ENCODE data around the gene RHBDF2. TPM values are rescaled to one million over a fixed set of nuclear protein-coding genes. Genes with fewer than 3 reads are reported as not detected.
A peak's percentile ranks its signal among the peaks of the same experiment; 100 is the strongest.

Gene RHBDF2
- total and polyA plus RNA-seq, 4 experiments from 2014 or later, result 5.4 to 62.2 (median 32.6) TPM

- POLR2A ChIA-PET (ENCODE audit: partially characterized antibody), result interaction anchor here (0.6 to 4.8 kb wide), 15 partner anchors 8 to 178 kb away, joined by 3 to 45 read pairs (median 3); partner anchors contain the start of genes PRPSAP1, RHBDF2 and UBE2O
- peak; percentile 25 to 52 (median 43) for DNase-seq
- Mint-ChIP-seq H3K36me3 (peaks cover 0 to 5% of the 10 kb centered on the region in 2 donors), H3K27ac (peak overlapping the region; percentile 74 to 97 (median 94)), H3K9me3 (no peaks in the 10 kb centered on the region), H3K4me3 (peak overlapping the region; percentile 70 to 87 (median 84)), H3K27me3 (no peaks in the 10 kb centered on the region), H3K4me1 (peaks cover 17 to 69% (median 46%) of the 10 kb centered on the region in 4 donors)
- intact Hi-C loops (cut with micrococcal nuclease), result no loop called here
- Histone ChIP-seq H3K4me1 (ENCODE audit: insufficient read depth, low read length) (peaks cover 52% of the 10 kb centered on the region), H3K4me3 (ENCODE audit: low read length in 2 of 2) (peak overlapping the region; percentile 34 to 46), H3K36me3 (ENCODE audit: insufficient read depth, low read length) (no peaks in the 10 kb centered on the region), H3K27ac (ENCODE audit: low read depth, low read length) (peak overlapping the region; percentile 64), H3K27me3 (ENCODE audit: insufficient read depth, low read length) (no peaks in the 10 kb centered on the region), H3K9me3 (ENCODE audit: control insufficient read depth in 1 of 2, low read length in 2 of 2) (no peaks in the 10 kb centered on the region)
- CTCF ChIA-PET (ENCODE audit: partially characterized antibody), result interaction anchor here (0.6 to 3.0 kb wide), 13 partner anchors 8 to 488 kb away, joined by 3 to 23 read pairs (median 4); partner anchors contain the start of genes AANAT, RHBDF2 and SPHK1
These were observed 7.6 kb downstream of the RHBDF2 start for GRCh38 chr17:76493505-76494167.

DNA sequence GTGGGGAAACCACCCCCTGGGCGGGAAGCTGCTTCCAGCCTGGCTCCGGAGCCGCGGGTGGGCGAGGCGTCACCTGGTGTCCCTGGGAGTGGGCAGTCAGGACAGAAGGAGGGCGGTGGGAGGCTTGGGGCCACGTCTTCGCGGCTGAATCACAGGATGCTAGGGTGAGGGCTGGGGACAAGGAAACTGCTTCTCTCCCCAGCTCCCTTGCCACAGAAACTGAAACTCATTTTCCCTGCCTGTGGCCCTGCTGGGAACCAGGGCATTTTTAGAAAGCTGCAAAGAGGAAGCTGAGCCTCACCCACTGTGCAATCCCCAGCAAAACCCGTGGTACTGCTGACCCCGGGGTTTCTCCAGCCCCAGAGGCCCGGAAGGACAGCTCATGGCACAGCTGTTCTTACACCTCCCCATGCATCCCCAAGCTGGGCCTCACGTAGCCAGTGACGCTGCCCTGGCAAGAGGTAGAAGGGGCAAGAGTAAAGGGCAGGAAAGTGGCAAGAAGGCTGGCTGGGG, 8.2 kb downstream of the RHBDF2 start:
- H3K9me3 ChIP-seq (ENCODE audit: control insufficient read depth in 1 of 2, low read length in 2 of 2), result no peaks in the 10 kb centered on the region
- ChIA-PET CTCF (ENCODE audit: partially characterized antibody) (interaction anchor here (0.6 to 3.0 kb wide), 13 partner anchors 8 to 488 kb away, joined by 3 to 23 read pairs (median 4); partner anchors contain the start of genes AANAT, RHBDF2 and SPHK1), POLR2A (ENCODE audit: partially characterized antibody) (interaction anchor here (0.6 to 4.8 kb wide), 17 partner anchors 8 to 285 kb away, joined by 3 to 45 read pairs (median 3); partner anchors contain the start of genes PRPSAP1, RHBDF2 and UBE2O)
- H3K9me3 Mint-ChIP-seq, result no peaks in the 10 kb centered on the region
- H3K27ac Mint-ChIP-seq, result peak overlapping the region; percentile 74 to 97 (median 94)
- peak overlapping the region; percentile 34 to 46 for H3K4me3 ChIP-seq (ENCODE audit: low read length in 2 of 2)
- no peaks in the 10 kb centered on the region for H3K36me3 ChIP-seq (ENCODE audit: insufficient read depth, low read length)
- H3K27me3 ChIP-seq (ENCODE audit: insufficient read depth, low read length), result no peaks in the 10 kb centered on the region
- H3K36me3 Mint-ChIP-seq, result peaks cover 0 to 5% of the 10 kb centered on the region in 2 donors
- peaks cover 17 to 64% (median 42%) of the 10 kb centered on the region in 4 donors for H3K4me1 Mint-ChIP-seq
- H3K4me3 Mint-ChIP-seq, result peak overlapping the region; percentile 70 to 87 (median 84)
- H3K27ac ChIP-seq (ENCODE audit: low read depth, low read length), result peak overlapping the region; percentile 64
- peaks cover 46% of the 10 kb centered on the region for H3K4me1 ChIP-seq (ENCODE audit: insufficient read depth, low read length)
- DNase-seq, result peak; percentile 15 to 53 (median 37)
- intact Hi-C loops (cut with micrococcal nuclease), result no loop called here
- no peaks in the 10 kb centered on the region for H3K27me3 Mint-ChIP-seq

DNA sequence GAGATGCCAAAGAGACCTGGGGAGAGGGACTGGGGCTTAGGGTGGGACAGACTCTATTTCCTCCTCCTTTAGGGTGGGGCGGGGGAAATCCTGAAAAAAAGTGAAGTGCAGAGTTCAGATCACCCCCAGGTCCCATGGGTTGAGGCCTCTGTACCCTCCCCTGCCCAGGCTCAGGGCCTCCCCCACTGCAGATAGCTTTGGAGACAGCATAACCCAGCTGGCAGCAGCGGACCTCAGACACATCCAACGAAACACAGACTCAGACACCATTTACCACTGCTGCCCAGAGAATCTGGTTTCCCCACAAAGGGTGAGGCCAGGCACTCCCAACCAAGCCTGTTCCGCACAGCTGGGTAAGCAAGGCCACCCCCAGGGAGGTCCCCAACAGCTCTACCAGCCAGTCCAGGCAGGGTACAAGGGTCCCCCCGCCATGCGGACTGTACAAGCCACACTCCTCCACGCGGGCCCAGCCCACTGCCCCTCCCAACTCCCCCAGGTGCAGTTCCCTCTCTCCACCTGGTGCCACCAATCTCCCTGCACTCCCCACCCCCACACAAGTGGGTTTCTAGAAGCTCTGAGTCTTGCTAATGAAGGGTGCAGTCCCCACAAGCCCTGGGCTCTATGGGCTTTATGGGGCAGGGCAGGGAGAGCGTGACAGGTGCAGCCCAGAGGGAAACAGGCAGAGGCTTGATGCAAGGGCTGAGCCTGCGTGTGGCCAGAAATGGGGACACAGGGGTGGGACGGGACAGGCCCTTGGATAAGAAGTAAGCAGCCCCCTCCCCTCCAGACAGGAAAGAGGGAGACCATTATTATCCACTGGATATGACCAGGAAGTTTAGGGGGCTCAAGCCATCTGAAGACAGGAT, 8.9 kb downstream of the RHBDF2 start:
- peak overlapping the region; percentile 64 for H3K27ac ChIP-seq (ENCODE audit: low read depth, low read length)
- H3K4me1 Mint-ChIP-seq, result peaks cover 17 to 58% (median 38%) of the 10 kb centered on the region in 4 donors
- H3K4me3 ChIP-seq (ENCODE audit: low read length in 2 of 2), result peak overlapping the region in 1 of 2 donors; percentile 46
- intact Hi-C loops (cut with micrococcal nuclease), result no loop called here
- ChIA-PET CTCF (ENCODE audit: partially characterized antibody) (interaction anchor here (0.7 to 3.0 kb wide), 9 partner anchors 9 to 487 kb away, joined by 3 to 23 read pairs (median 4); partner anchors contain the start of genes AANAT, RHBDF2 and SPHK1), POLR2A (ENCODE audit: partially characterized antibody) (interaction anchor here (0.9 to 4.8 kb wide), 13 partner anchors 9 to 284 kb away, joined by 3 to 45 read pairs (median 6); partner anchors contain the start of genes PRPSAP1, RHBDF2 and UBE2O)
- H3K27ac Mint-ChIP-seq, result peak overlapping the region; percentile 74 to 97 (median 94)
- no peaks in the 10 kb centered on the region for H3K9me3 ChIP-seq (ENCODE audit: control insufficient read depth in 1 of 2, low read length in 2 of 2)
- no peaks in the 10 kb centered on the region for H3K9me3 Mint-ChIP-seq
- DNase-seq, result peak in 1 of 5 donors; percentile 41
- H3K4me3 Mint-ChIP-seq, result peak overlapping the region; percentile 70 to 87 (median 84)
- no peaks in the 10 kb centered on the region for H3K36me3 ChIP-seq (ENCODE audit: insufficient read depth, low read length)
- H3K36me3 Mint-ChIP-seq, result peaks cover 0 to 5% of the 10 kb centered on the region in 2 donors
- no peaks in the 10 kb centered on the region for H3K27me3 Mint-ChIP-seq
- peaks cover 44% of the 10 kb centered on the region for H3K4me1 ChIP-seq (ENCODE audit: insufficient read depth, low read length)
- no peaks in the 10 kb centered on the region for H3K27me3 ChIP-seq (ENCODE audit: insufficient read depth, low read length)

GRCh38 chr17:76491271-76492122, 9.7 kb downstream of the RHBDF2 start:
- CTCF ChIA-PET (ENCODE audit: partially characterized antibody), result interaction anchor here (0.8 to 2.5 kb wide), 3 partner anchors 25 to 83 kb away, joined by 3 to 16 read pairs (median 4); partner anchors contain the start of gene AANAT
- no peak for DNase-seq
- H3K27ac ChIP-seq (ENCODE audit: low read depth, low read length), result peak overlapping the region; percentile 64
- Mint-ChIP-seq H3K4me1 (peaks cover 16 to 50% (median 35%) of the 10 kb centered on the region in 4 donors), H3K27ac (peak overlapping the region; percentile 24 to 94 (median 77)), H3K27me3 (no peaks in the 10 kb centered on the region), H3K9me3 (no peaks in the 10 kb centered on the region), H3K4me3 (peak overlapping the region in 7 of 8 donors; percentile 41 to 76 (median 62)), H3K36me3 (peaks cover 0 to 4% of the 10 kb centered on the region in 2 donors)
- intact Hi-C loops (cut with micrococcal nuclease), result no loop called here
- peaks cover 44% of the 10 kb centered on the region for H3K4me1 ChIP-seq (ENCODE audit: insufficient read depth, low read length)
- POLR2A ChIA-PET (ENCODE audit: partially characterized antibody), result interaction anchor here (1.4 to 4.8 kb wide), 7 partner anchors 10 to 138 kb away, joined by 3 to 45 read pairs (median 5); partner anchors contain the start of genes PRPSAP1, RHBDF2 and UBE2O
- no peaks in the 10 kb centered on the region for H3K36me3 ChIP-seq (ENCODE audit: insufficient read depth, low read length)
- no peaks in the 10 kb centered on the region for H3K27me3 ChIP-seq (ENCODE audit: insufficient read depth, low read length)
- no peaks in the 10 kb centered on the region for H3K9me3 ChIP-seq (ENCODE audit: control insufficient read depth in 1 of 2, low read length in 2 of 2)
- H3K4me3 ChIP-seq (ENCODE audit: low read length in 2 of 2), result no peak overlapping the region

DNA sequence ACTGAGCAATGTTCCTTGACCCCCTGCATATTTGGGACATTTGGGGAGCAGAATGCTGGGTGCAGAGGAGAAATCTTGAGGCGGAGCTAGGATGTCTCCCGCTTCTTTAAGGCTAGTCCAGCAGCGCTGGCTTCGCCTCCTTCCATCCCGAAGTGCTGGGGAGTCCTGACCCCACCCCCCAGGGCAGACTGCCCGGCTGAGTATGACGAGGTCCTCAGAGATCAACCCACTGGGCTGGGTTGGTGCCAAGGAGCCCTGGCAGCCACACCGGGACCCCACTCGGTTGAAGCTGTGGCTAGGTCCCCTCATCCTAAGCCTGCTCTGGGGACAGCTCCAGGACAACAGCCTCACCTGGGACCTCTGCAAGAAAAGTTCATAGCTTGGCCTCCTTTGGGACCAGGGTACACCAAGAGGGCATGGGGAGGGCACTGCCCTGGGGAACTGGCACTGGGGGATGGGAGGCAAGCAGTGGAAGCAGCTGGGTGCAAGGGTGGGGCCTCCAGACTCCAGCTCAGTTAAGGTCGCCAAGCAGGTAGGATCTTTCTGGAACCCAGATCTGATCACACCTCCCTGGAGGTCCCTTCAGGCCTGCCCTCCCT, 11.0 kb downstream of the RHBDF2 start:
- Histone ChIP-seq H3K27ac (ENCODE audit: low read depth, low read length) (no peak overlapping the region), H3K9me3 (ENCODE audit: control insufficient read depth in 1 of 2, low read length in 2 of 2) (no peaks in the 10 kb centered on the region), H3K4me1 (ENCODE audit: insufficient read depth, low read length) (peaks cover 42% of the 10 kb centered on the region), H3K36me3 (ENCODE audit: insufficient read depth, low read length) (no peaks in the 10 kb centered on the region), H3K4me3 (ENCODE audit: low read length in 2 of 2) (no peak overlapping the region), H3K27me3 (ENCODE audit: insufficient read depth, low read length) (no peaks in the 10 kb centered on the region)
- Mint-ChIP-seq H3K4me1 (peaks cover 16 to 42% (median 31%) of the 10 kb centered on the region in 4 donors), H3K27ac (peak overlapping the region in 3 of 7 donors; percentile 50 to 84 (median 70)), H3K36me3 (peaks cover 0 to 5% of the 10 kb centered on the region in 2 donors), H3K4me3 (no peak overlapping the region), H3K9me3 (no peaks in the 10 kb centered on the region), H3K27me3 (no peaks in the 10 kb centered on the region)
- CTCF ChIA-PET (ENCODE audit: partially characterized antibody), result interaction anchor here (0.9 to 1.6 kb wide), 2 partner anchors 9 to 82 kb away, joined by 3 read pairs; no protein-coding TSS in a partner anchor
- POLR2A ChIA-PET (ENCODE audit: partially characterized antibody), result interaction anchor here (1.4 to 4.8 kb wide), 4 partner anchors 10 to 23 kb away, joined by 3 to 45 read pairs (median 4); partner anchors contain the start of gene RHBDF2
- peak in 1 of 5 donors; percentile 33 for DNase-seq
- intact Hi-C loops (cut with micrococcal nuclease), result no loop called here
